A549 (cell line): ENCODE data around the gene MLLT3. TPM values are rescaled to one million over a fixed set of nuclear protein-coding genes. Genes with fewer than 3 reads are reported as not detected.

Experiments used
- ATAC-seq, 2 experiments: fragments of 200-7000 bp in 1 of 2; fragments of >200 bp in 1 of 2; cut with Nextera tagmentation in 1 of 2; cut with Tn5 transposase in 1 of 2; 3 replicates each; pipeline versions ENCODE4 v1.8.0 to v1.9.1; 2018 to 2020; ENCODE audit warnings: mild to moderate bottlenecking in 1 of 2, moderate library complexity in 1 of 2
- CTCF ChIA-PET: fragments of 300-600 bp; sonication (Branson Sonifier 250); formaldehyde crosslinking; extraction: SDS; loops from one replicate; lab custom pipeline; 2021; ENCODE audit warnings: antibody characterized with exemption, inconsistent platforms; lab: Yijun Ruan, JAX
- POLR2A ChIA-PET: fragments of 350-600 bp; formaldehyde crosslinking; extraction: SDS; loops from one replicate; lab custom pipeline; 2021; ENCODE audit warnings: antibody characterized with exemption, inconsistent platforms; lab: Yijun Ruan, JAX
- DNase-seq, 2 experiments: peaks; one replicate each; pipeline versions ENCODE4 v3.0.0 to v3.0.0-alpha.2; 2011 to 2016; ENCODE audit warnings: low read depth in 1 of 2, low spot score in 1 of 2
- FAIRE-seq: peaks from 2 replicates; lab custom pipeline; 2011; peaks lifted over from hg19 to GRCh38; lab: Jason Lieb, UNC
- H3K27ac ChIP-seq, 2 experiments: fragments of >200 bp; sonication (Bioruptor Twin); formaldehyde crosslinking; 3 replicates each; pipeline ENCODE4 v1.5.1; 2016 to 2017
- H3K4me1 ChIP-seq: fragments of >200 bp; sonication (Bioruptor Twin); formaldehyde crosslinking; 3 replicates; pipeline ENCODE4 v1.6.1; 2016
- H3K4me2 ChIP-seq: fragments of >200 bp; sonication (Bioruptor Twin); formaldehyde crosslinking; 3 replicates; pipeline ENCODE4 v1.6.1; 2016
- H3K4me3 ChIP-seq: fragments of >200 bp; sonication (Bioruptor Twin); formaldehyde crosslinking; 3 replicates; pipeline ENCODE4 v1.5.1; 2016
- H3K9me3 ChIP-seq: fragments of >200 bp; sonication (Bioruptor Twin); formaldehyde crosslinking; 3 replicates; pipeline ENCODE4 v1.6.1; 2016
- ATOH8 ChIP-seq: fragments of 250-450 bp; sonication (Bioruptor Pico); IDR thresholded peaks from 2 replicates; pipeline ENCODE4 v1.5.0; 2020; ENCODE audit warnings: low read depth, mild to moderate bottlenecking, moderate library complexity
- CBX2 ChIP-seq: fragments of 200-600 bp; sonication (generic); IDR thresholded peaks from 2 replicates; pipeline ENCODE4 v1.6.1; 2016; ENCODE audit warnings: low read depth, mild to moderate bottlenecking, borderline replicate concordance
- CHD2 ChIP-seq: fragments of 150-350 bp; IDR thresholded peaks from 2 replicates; pipeline ENCODE4 v1.6.1; 2014; ENCODE audit warnings: low read length; ENCODE audit not compliant: partially characterized antibody
- E2F6 ChIP-seq: IDR thresholded peaks from 2 replicates; pipeline ENCODE4 v1.6.1; 2012; ENCODE audit warnings: low read depth, borderline replicate concordance
- EHF ChIP-seq: fragments of 250-450 bp; sonication (Bioruptor Pico); IDR thresholded peaks from 2 replicates; pipeline ENCODE4 v1.5.0; 2020; ENCODE audit warnings: mild to moderate bottlenecking
- EHMT2 ChIP-seq: fragments of 200-600 bp; sonication (generic); IDR thresholded peaks from 2 replicates; pipeline ENCODE4 v1.6.1; 2016; ENCODE audit warnings: antibody characterized with exemption, low read depth, mild to moderate bottlenecking, moderate library complexity
- EP300 ChIP-seq, 2 experiments: fragments of >200 bp; sonication (Bioruptor Twin); formaldehyde crosslinking; IDR thresholded peaks; 2 replicates in 1 of 2; 3 replicates in 1 of 2; pipeline ENCODE4 v1.6.1; 2016 to 2017
- HES2 ChIP-seq: fragments of >200 bp; sonication (Bioruptor Twin); formaldehyde crosslinking; IDR thresholded peaks from 2 replicates; pipeline ENCODE4 v1.6.1; 2016
- HEYL ChIP-seq: fragments of 250-450 bp; sonication (Bioruptor Pico); IDR thresholded peaks from 2 replicates; pipeline ENCODE4 v1.8.0; 2021; ENCODE audit warnings: mild to moderate bottlenecking, moderate library complexity
- MYC ChIP-seq: IDR thresholded peaks from 2 replicates; pipeline ENCODE4 v1.6.1; 2012; ENCODE audit warnings: mild to moderate bottlenecking, inconsistent platforms, low read length, improper control_type of control experiment, borderline replicate concordance
- NPAS2 ChIP-seq: fragments of 250-450 bp; sonication (Bioruptor Pico); IDR thresholded peaks from 2 replicates; pipeline ENCODE4 v1.8.0; 2022; ENCODE audit warnings: mild to moderate bottlenecking, moderate library complexity, borderline replicate concordance
- PHF8 ChIP-seq: fragments of 200-600 bp; sonication (generic); IDR thresholded peaks from 2 replicates; pipeline ENCODE4 v1.6.1; 2016; ENCODE audit warnings: low read depth, mild to moderate bottlenecking, antibody characterized with exemption, moderate library complexity, borderline replicate concordance
- RAD21 ChIP-seq, 2 experiments: fragments of >200 bp in 1 of 2; sonication (Bioruptor Twin) in 1 of 2; formaldehyde crosslinking in 1 of 2; IDR thresholded peaks in 1 of 2; conservative IDR thresholded peaks in 1 of 2; 2 replicates in 1 of 2; 3 replicates in 1 of 2; pipeline ENCODE4 v1.6.1; 2012 to 2018; ENCODE audit warnings: inconsistent platforms in 1 of 2
- RARB ChIP-seq: fragments of 250-450 bp; sonication (Bioruptor Pico); IDR thresholded peaks from 2 replicates; pipeline ENCODE4 v1.8.0; 2021; ENCODE audit warnings: mild to moderate bottlenecking, moderate library complexity
- RCOR1 ChIP-seq: fragments of 150-350 bp; IDR thresholded peaks from 2 replicates; pipeline ENCODE4 v1.6.1; 2014; ENCODE audit warnings: antibody characterized with exemption, low read length, low read depth
- RNF2 ChIP-seq: fragments of 200-600 bp; sonication (generic); IDR thresholded peaks from 2 replicates; pipeline ENCODE4 v1.6.1; 2016; ENCODE audit warnings: low read depth, mild to moderate bottlenecking, antibody characterized with exemption, moderate library complexity, borderline replicate concordance
- SMC3 ChIP-seq: fragments of >200 bp; sonication (Bioruptor Twin); formaldehyde crosslinking; IDR thresholded peaks from 3 replicates; pipeline ENCODE4 v1.6.1; 2018; ENCODE audit warnings: inconsistent platforms
- SREBF2 ChIP-seq: fragments of 450-650 bp; IDR thresholded peaks from 2 replicates; pipeline ENCODE4 v1.6.1; 2014; ENCODE audit warnings: mild to moderate bottlenecking, moderate library complexity
- TFCP2L1 ChIP-seq: fragments of 250-450 bp; sonication (Bioruptor Pico); IDR thresholded peaks from 2 replicates; pipeline ENCODE4 v1.5.0; 2021; ENCODE audit warnings: mild to moderate bottlenecking
- ZC3H11A ChIP-seq: fragments of 450-650 bp; IDR thresholded peaks from 2 replicates; pipeline ENCODE4 v1.6.1; 2014; ENCODE audit warnings: antibody characterized with exemption, mild to moderate bottlenecking
- ZFP36 ChIP-seq: fragments of 450-650 bp; IDR thresholded peaks from 2 replicates; pipeline ENCODE4 v1.6.1; 2014; ENCODE audit warnings: borderline replicate concordance; ENCODE audit not compliant: partially characterized antibody
- ZSCAN20 ChIP-seq: fragments of 250-450 bp; sonication (Bioruptor Pico); IDR thresholded peaks from 2 replicates; pipeline ENCODE4 v1.8.0; 2022; ENCODE audit warnings: mild to moderate bottlenecking, moderate library complexity
- WGBS: methylation state at CpG from one replicate; pipeline ENCODE4 v1.1.6; 2017; ENCODE audit errors: missing lambda C conversion rate; 5-methylcytosine and 5-hydroxymethylcytosine counted together
- polyA plus RNA-seq, 4 experiments: library from polyadenylated mRNA; depleted of rRNA in 3 of 4; stranded (reverse); fragments of >200 nt; fragmentation: RNase III in 1 of 4; extraction: RNeasy Plus Mini Kit Qiagen cat#74134 plus additional on column Dnase treatment in 1 of 4; gene quantifications; 2 replicates in 3 of 4; 3 replicates in 1 of 4; pipeline ENCODE4 v1.2.3, GENCODE V29; 2011 to 2017
- TF ChIP-seq, protein P1 (sequence below): IDR thresholded peaks from 2 replicates; pipeline ENCODE4 v1.6.1; 2012
- TF ChIP-seq, protein P2 (sequence below): fragments of 200-600 bp; sonication (generic); IDR thresholded peaks from 2 replicates; pipeline ENCODE4 v1.6.1; 2016; ENCODE audit warnings: antibody characterized with exemption, mild to moderate bottlenecking, moderate library complexity

The MLLT3 gene
- polyA plus RNA-seq, 2 of the 4 experiments (the other 2 are of a cell fraction) = 14.3 to 47.6 TPM

GRCh38 chr9:20441166-20441565 is 181.1 kb downstream of the MLLT3 start:
- Histone ChIP-seq H3K27ac (no peak overlapping the region), H3K4me2 (no peak overlapping the region), H3K4me1 (peaks cover 14% of the 10 kb centered on the region; the same call in 2 of the 3 replicates), H3K4me3 (no peak overlapping the region), H3K9me3 (no peaks in the 10 kb centered on the region)
- TF ChIP-seq SREBF2 = no peak
- no peak for TF ChIP-seq TFCP2L1 (CRISPR knock-in tag)
- TF ChIP-seq NPAS2 (CRISPR knock-in tag) = no peak
- TF ChIP-seq RNF2 = no peak
- no peak for TF ChIP-seq RCOR1
- TF ChIP-seq HES2 = no peak
- no peak for TF ChIP-seq EHF (CRISPR knock-in tag)
- TF ChIP-seq, protein P1, sequence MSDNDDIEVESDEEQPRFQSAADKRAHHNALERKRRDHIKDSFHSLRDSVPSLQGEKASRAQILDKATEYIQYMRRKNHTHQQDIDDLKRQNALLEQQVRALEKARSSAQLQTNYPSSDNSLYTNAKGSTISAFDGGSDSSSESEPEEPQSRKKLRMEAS = no peak
- no peak for TF ChIP-seq EP300 (IDR thresholded peaks at IDR 0.05)
- TF ChIP-seq ZC3H11A = no peak
- TF ChIP-seq HEYL (CRISPR knock-in tag) = no peak
- no peak for TF ChIP-seq RAD21 (conservative IDR thresholded peaks at IDR 0.05 in 1 of 2, IDR thresholded peaks at IDR 0.05 in 1 of 2)
- TF ChIP-seq CHD2 = no peak
- TF ChIP-seq, protein P2, sequence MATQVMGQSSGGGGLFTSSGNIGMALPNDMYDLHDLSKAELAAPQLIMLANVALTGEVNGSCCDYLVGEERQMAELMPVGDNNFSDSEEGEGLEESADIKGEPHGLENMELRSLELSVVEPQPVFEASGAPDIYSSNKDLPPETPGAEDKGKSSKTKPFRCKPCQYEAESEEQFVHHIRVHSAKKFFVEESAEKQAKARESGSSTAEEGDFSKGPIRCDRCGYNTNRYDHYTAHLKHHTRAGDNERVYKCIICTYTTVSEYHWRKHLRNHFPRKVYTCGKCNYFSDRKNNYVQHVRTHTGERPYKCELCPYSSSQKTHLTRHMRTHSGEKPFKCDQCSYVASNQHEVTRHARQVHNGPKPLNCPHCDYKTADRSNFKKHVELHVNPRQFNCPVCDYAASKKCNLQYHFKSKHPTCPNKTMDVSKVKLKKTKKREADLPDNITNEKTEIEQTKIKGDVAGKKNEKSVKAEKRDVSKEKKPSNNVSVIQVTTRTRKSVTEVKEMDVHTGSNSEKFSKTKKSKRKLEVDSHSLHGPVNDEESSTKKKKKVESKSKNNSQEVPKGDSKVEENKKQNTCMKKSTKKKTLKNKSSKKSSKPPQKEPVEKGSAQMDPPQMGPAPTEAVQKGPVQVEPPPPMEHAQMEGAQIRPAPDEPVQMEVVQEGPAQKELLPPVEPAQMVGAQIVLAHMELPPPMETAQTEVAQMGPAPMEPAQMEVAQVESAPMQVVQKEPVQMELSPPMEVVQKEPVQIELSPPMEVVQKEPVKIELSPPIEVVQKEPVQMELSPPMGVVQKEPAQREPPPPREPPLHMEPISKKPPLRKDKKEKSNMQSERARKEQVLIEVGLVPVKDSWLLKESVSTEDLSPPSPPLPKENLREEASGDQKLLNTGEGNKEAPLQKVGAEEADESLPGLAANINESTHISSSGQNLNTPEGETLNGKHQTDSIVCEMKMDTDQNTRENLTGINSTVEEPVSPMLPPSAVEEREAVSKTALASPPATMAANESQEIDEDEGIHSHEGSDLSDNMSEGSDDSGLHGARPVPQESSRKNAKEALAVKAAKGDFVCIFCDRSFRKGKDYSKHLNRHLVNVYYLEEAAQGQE = no peak
- no peak for TF ChIP-seq ZSCAN20 (CRISPR knock-in tag)
- TF ChIP-seq PHF8 = no peak
- no peak for FAIRE-seq
- DNase-seq = no peak
- 83% methylated on average over 4 of the region's 4 CpGs for WGBS
- ChIA-PET POLR2A (no interaction called here), CTCF (no interaction called here)
- no peak for ATAC-seq

GRCh38 chr9:20437476-20437875 is 184.8 kb downstream of the MLLT3 start:
- ATAC-seq = no peak
- TF ChIP-seq ATOH8 (CRISPR knock-in tag) (no peak), HEYL (CRISPR knock-in tag) (no peak), RNF2 (no peak), ZFP36 (no peak), RARB (CRISPR knock-in tag) (no peak), TFCP2L1 (CRISPR knock-in tag) (no peak), ZSCAN20 (CRISPR knock-in tag) (no peak), EHMT2 (no peak), SMC3 (no peak), CBX2 (no peak), MYC (no peak), E2F6 (no peak)
- TF ChIP-seq, protein P2 = no peak
- TF ChIP-seq, protein P1 = no peak
- Histone ChIP-seq H3K9me3 (no peaks in the 10 kb centered on the region), H3K4me3 (no peak overlapping the region), H3K4me2 (no peak overlapping the region), H3K27ac (no peak overlapping the region), H3K4me1 (no peaks in the 10 kb centered on the region)
- no peak for FAIRE-seq
- DNase-seq = no peak
- 88% methylated on average over 2 of the region's 2 CpGs for WGBS
- ChIA-PET POLR2A (no interaction called here), CTCF (no interaction called here)
